HepG2 (cell line): ENCODE results near the gene GRM4. TPM values are rescaled to one million over a fixed set of nuclear protein-coding genes. Genes with fewer than 3 reads are reported as not detected.

Experiments used
- ATAC-seq: fragments of 200-7000 bp; cut with Tn5 transposase; 3 replicates; pipeline ENCODE4 v1.9.1; 2020; ENCODE audit warnings: mild to moderate bottlenecking, moderate library complexity
- BruUV-seq: library from RNA; stranded (reverse); fragments of 400-500 nt; replicated peaks from 2 replicates; lab custom pipeline; 2021; lab: Mats Ljungman, UMichigan
- CTCF ChIA-PET: fragments of 300-600 bp; formaldehyde crosslinking; extraction: SDS; loops from one replicate; lab custom pipeline; 2021; ENCODE audit warnings: low total read pairs, inconsistent platforms, low intra/inter-chr PET ratio; lab: Yijun Ruan, JAX
- POLR2A ChIA-PET: fragments of 350-600 bp; sonication (Branson Sonifier 250); formaldehyde crosslinking; loops from one replicate; lab custom pipeline; 2020; ENCODE audit warnings: antibody characterized with exemption, inconsistent platforms; lab: Yijun Ruan, JAX
- DNase-seq: peaks from one replicate; pipeline ENCODE4 v3.0.0-alpha.2; 2015; ENCODE audit warnings: low spot score
- FAIRE-seq: peaks from 3 replicates; lab custom pipeline; 2011; peaks lifted over from hg19 to GRCh38; lab: Jason Lieb, UNC
- H2AFZ ChIP-seq: one replicate; pipeline ENCODE4 v1.6.1; 2011; ENCODE audit warnings: low read length, inconsistent platforms
- H3K27ac ChIP-seq: fragments of 300-600 bp; 3 replicates; pipeline ENCODE4 v1.8.0; 2011; ENCODE audit warnings: mixed run types, mild to moderate bottlenecking, mixed read lengths, low read length, inconsistent platforms; ENCODE audit not compliant: insufficient read depth; ENCODE audit errors: extremely low read length
- H3K27me3 ChIP-seq, 2 experiments: fragments of 200-600 bp in 1 of 2; 2 replicates in 1 of 2; 3 replicates in 1 of 2; pipeline versions ENCODE4 v1.6.0 to v1.8.0; 2011; ENCODE audit warnings: low read length in 2 of 2, mild to moderate bottlenecking in 2 of 2, moderate library complexity in 2 of 2, inconsistent platforms in 1 of 2; ENCODE audit not compliant: insufficient read depth in 2 of 2, control insufficient read depth in 1 of 2
- H3K36me3 ChIP-seq, 2 experiments: fragments of 200-600 bp in 1 of 2; replicated peaks in 1 of 2; 2 replicates in 1 of 2; 3 replicates in 1 of 2; pipeline versions ENCODE4 v1.5.1 to v1.8.0; 2011; ENCODE audit warnings: low read length in 2 of 2, inconsistent platforms in 1 of 2; ENCODE audit not compliant: insufficient read depth in 2 of 2, control insufficient read depth in 1 of 2
- H3K4me1 ChIP-seq: 2 replicates; pipeline ENCODE4 v1.5.1; 2012; ENCODE audit warnings: low read length, inconsistent platforms; ENCODE audit not compliant: insufficient read depth
- H3K4me2 ChIP-seq: 2 replicates; pipeline ENCODE4 v1.6.0; 2011; ENCODE audit warnings: low read depth, low read length, inconsistent platforms
- H3K4me3 ChIP-seq, 3 experiments: fragments of 200-600 bp in 1 of 3; sonication (generic), shearing (Covaris generic) in 1 of 3; replicated peaks in 1 of 3; 2 replicates each; pipeline ENCODE4 v1.5.1; 2011 to 2016; ENCODE audit warnings: low read length in 3 of 3, inconsistent platforms in 2 of 3, low read depth in 2 of 3, mild to moderate bottlenecking in 2 of 3, control low read depth in 1 of 3, mixed read lengths in 1 of 3; ENCODE audit not compliant: insufficient read depth in 1 of 3
- H3K79me2 ChIP-seq: one replicate; pipeline ENCODE4 v1.6.1; 2011; ENCODE audit warnings: low read length, inconsistent platforms; ENCODE audit not compliant: insufficient read depth
- H3K9ac ChIP-seq: 2 replicates; pipeline ENCODE4 v1.6.0; 2011; ENCODE audit warnings: mild to moderate bottlenecking, low read depth, low read length, inconsistent platforms; ENCODE audit not compliant: insufficient read depth
- H3K9me3 ChIP-seq: 2 replicates; pipeline ENCODE4 v1.5.1; 2012; ENCODE audit warnings: mild to moderate bottlenecking, low read length
- H4K20me1 ChIP-seq: 2 replicates; pipeline ENCODE4 v1.6.0; 2011; ENCODE audit warnings: inconsistent platforms, mild to moderate bottlenecking, low read length, moderate library complexity; ENCODE audit not compliant: insufficient read depth
- EHMT2 ChIP-seq: fragments of 200-600 bp; sonication (generic); IDR thresholded peaks from 2 replicates; pipeline ENCODE4 v1.7.0; 2017; ENCODE audit warnings: antibody characterized with exemption, low read depth, low read length, borderline replicate concordance
- ISL2 ChIP-seq: sonication (generic); formaldehyde crosslinking; IDR thresholded peaks from 2 replicates; pipeline ENCODE4 v1.5.0; 2020; ENCODE audit warnings: missing genetic modification reagents
- ISX ChIP-seq: sonication (generic); formaldehyde crosslinking; conservative IDR thresholded peaks from 2 replicates; pipeline ENCODE4 v1.5.0; 2020; ENCODE audit warnings: missing genetic modification reagents
- MAFF ChIP-seq: IDR thresholded peaks from 2 replicates; pipeline ENCODE4 v1.6.1; 2011; ENCODE audit warnings: low read depth, low read length, improper control_type of control experiment
- MAFK ChIP-seq, 2 experiments: IDR thresholded peaks in 1 of 2; conservative IDR thresholded peaks in 1 of 2; 2 replicates each; pipeline ENCODE4 v1.6.1; 2011; ENCODE audit warnings: improper control_type of control experiment in 2 of 2, low read length in 2 of 2
- MZF1 ChIP-seq: sonication (generic); formaldehyde crosslinking; IDR thresholded peaks from 2 replicates; pipeline ENCODE4 v1.8.1; 2023; ENCODE audit warnings: mild to moderate bottlenecking, missing genetic modification reagents, borderline replicate concordance
- REXO4 ChIP-seq: sonication (generic); formaldehyde crosslinking; IDR thresholded peaks from 2 replicates; pipeline ENCODE4 v1.8.0; 2022; ENCODE audit warnings: missing genetic modification reagents, mild to moderate bottlenecking, borderline replicate concordance
- SRSF1 ChIP-seq: fragments of 200-400 bp; formaldehyde crosslinking; optimal IDR thresholded peaks from 2 replicates; pipeline ENCODE3; 2017; ENCODE audit warnings: mild to moderate bottlenecking, low read depth, low read length, moderate library complexity
- STAG1 ChIP-seq: sonication (generic); formaldehyde crosslinking; IDR thresholded peaks from 2 replicates; pipeline ENCODE4 v1.4.0; 2020; ENCODE audit warnings: missing genetic modification reagents
- ZBTB34 ChIP-seq: sonication (generic); formaldehyde crosslinking; IDR thresholded peaks from 2 replicates; pipeline ENCODE4 v1.8.0; 2022; ENCODE audit warnings: mild to moderate bottlenecking, missing genetic modification reagents
- ZMAT3 ChIP-seq: sonication (generic); formaldehyde crosslinking; conservative IDR thresholded peaks from 2 replicates; pipeline ENCODE4 v1.7.0; 2021; ENCODE audit warnings: missing genetic modification reagents
- ZNF574 ChIP-seq: sonication (generic); formaldehyde crosslinking; IDR thresholded peaks from 2 replicates; pipeline ENCODE4 v1.4.0; 2020; ENCODE audit warnings: missing genetic modification reagents
- ZNF616 ChIP-seq: sonication (generic); formaldehyde crosslinking; IDR thresholded peaks from 2 replicates; pipeline ENCODE4 v1.5.0; 2020; ENCODE audit warnings: low read depth, mild to moderate bottlenecking, missing genetic modification reagents
- ZNF644 ChIP-seq: IDR thresholded peaks from 2 replicates; pipeline ENCODE4 v1.6.1; 2016; ENCODE audit warnings: low read depth
- ZNF670 ChIP-seq: sonication (generic); formaldehyde crosslinking; IDR thresholded peaks from 2 replicates; pipeline ENCODE4 v1.8.0; 2022; ENCODE audit warnings: mild to moderate bottlenecking, missing genetic modification reagents, borderline replicate concordance
- ZSCAN30 ChIP-seq: sonication (generic); formaldehyde crosslinking; IDR thresholded peaks from 2 replicates; pipeline ENCODE4 v1.5.0; 2020; ENCODE audit warnings: mild to moderate bottlenecking, missing genetic modification reagents
- WGBS: methylation state at CpG from one replicate; pipeline ENCODE4 v1.1.6; 2017; ENCODE audit warnings: low lambda C conversion rate; 5-methylcytosine and 5-hydroxymethylcytosine counted together
- in situ Hi-C: cut with HindIII; loops from 2 replicates; pipeline ENCODE4 v1.10.0; 2017; ENCODE audit warnings: low pct_unique_long_range_greater_than_20kb; ENCODE audit not compliant: extremely low pct_ligation_motif_present
- intact Hi-C: fragments of 100-400 bp; cut with micrococcal nuclease; formaldehyde crosslinking; loops from one replicate; pipeline ENCODE4 v1.10.0; 2022; ENCODE audit not compliant: unreplicated experiment
- polyA plus RNA-seq, 8 experiments: library from polyadenylated mRNA; depleted of rRNA in 3 of 8; stranded (reverse) in 7 of 8; unstranded in 1 of 8; fragments of >200 nt; fragmentation: Illumina TruSeq in 4 of 8; extraction: Trizol in 4 of 8; gene quantifications; 2 replicates each; pipeline versions ENCODE4 v1.2.1 to v1.2.3, GENCODE V29; 2011 to 2016; ENCODE audit warnings: low read depth in 4 of 8, missing spikeins in 1 of 8, mixed read lengths in 1 of 8; ENCODE audit not compliant: insufficient read depth in 1 of 8
- total RNA-seq, 5 experiments: library from RNA; depleted of rRNA; stranded (reverse); fragments of >200 nt; fragmentation: Illumina TruSeq; extraction: Trizol; gene quantifications; 2 replicates each; pipeline ENCODE4 v1.2.3, GENCODE V29; 2016; ENCODE audit warnings: low read depth in 1 of 5

Gene GRM4
- total and polyA plus RNA-seq, 2 of the 13 experiments (the other 11 are each of a cell fraction or from before 2014, with no cell fraction given): not detected

- no peaks in the 10 kb centered on the region for H3K36me3 ChIP-seq
- 28% methylated on average over 7 of the region's 8 CpGs for WGBS
- no peak overlapping the region for H3K4me3 ChIP-seq
- H4K20me1 ChIP-seq: no peaks in the 10 kb centered on the region; the same call in 1 of the 2 replicates
- FAIRE-seq (no peak), ATAC-seq (no peak), DNase-seq (no peak)
- H3K27ac ChIP-seq: no peak overlapping the region
- CTCF ChIA-PET: no interaction called here
- intact Hi-C loops (no loop called here), in situ Hi-C loops (no loop called here)
- no peak overlapping the region for H3K4me2 ChIP-seq
- H2AFZ ChIP-seq: no peak overlapping the region
- no TSS peak for BruUV-seq
- no peaks in the 10 kb centered on the region for H3K4me1 ChIP-seq
- TF ChIP-seq ISL2 (CRISPR knock-in tag) (no peak), SRSF1 (no peak), ZMAT3 (CRISPR knock-in tag) (no peak), ZSCAN30 (no peak), EHMT2 (no peak), ZNF670 (CRISPR knock-in tag) (no peak), ISX (CRISPR knock-in tag) (no peak), MZF1 (CRISPR knock-in tag) (no peak), STAG1 (no peak), ZNF616 (CRISPR knock-in tag) (no peak), REXO4 (CRISPR knock-in tag) (no peak)
- POLR2A ChIA-PET: no interaction called here
- H3K9me3 ChIP-seq: no peaks in the 10 kb centered on the region
- H3K27me3 ChIP-seq: peaks cover 21 to 90% of the 10 kb centered on the region in 2 experiments
- H3K79me2 ChIP-seq: no peaks in the 10 kb centered on the region
- no peak overlapping the region for H3K9ac ChIP-seq
Measured at GRCh38 chr6:34104186-34104585, 41.7 kb downstream of the GRM4 start.

GRCh38 chr6:34103321-34103720 is 42.6 kb downstream of the GRM4 start:
- ATAC-seq (no peak), FAIRE-seq (no peak), DNase-seq (no peak)
- in situ Hi-C loops (no loop called here), intact Hi-C loops (no loop called here)
- WGBS: 11% methylated on average over 16 of the region's 16 CpGs
- Histone ChIP-seq H3K79me2 (no peaks in the 10 kb centered on the region), H3K4me1 (no peaks in the 10 kb centered on the region), H4K20me1 (no peaks in the 10 kb centered on the region; the same call in 1 of the 2 replicates), H3K9me3 (no peaks in the 10 kb centered on the region), H3K36me3 (no peaks in the 10 kb centered on the region), H2AFZ (no peak overlapping the region), H3K27me3 (peaks cover 20 to 85% of the 10 kb centered on the region in 2 experiments), H3K4me2 (no peak overlapping the region), H3K27ac (no peak overlapping the region), H3K9ac (no peak overlapping the region), H3K4me3 (no peak overlapping the region)
- no TSS peak for BruUV-seq
- ChIA-PET POLR2A (no interaction called here), CTCF (no interaction called here)
- TF ChIP-seq MAFK (conservative IDR thresholded peaks at IDR 0.05 in 1 of 2, IDR thresholded peaks at IDR 0.05 in 1 of 2; ENCODE audit: low read length in 2 of 2) (peak; percentile 12 to 47; a peak in 2 of 4 replicates), ZNF644 (CRISPR knock-in tag) (no peak), ZBTB34 (CRISPR knock-in tag) (no peak), ZNF574 (CRISPR knock-in tag) (no peak), MAFF (0 out of 2 replicates have a peak, but pooled peaks have one; percentile 5)
